GM19099 (cell line): ENCODE measurements around the gene AJAP1.

Experiments
- POLR2A ChIP-seq: IDR thresholded peaks from 3 replicates; pipeline ENCODE4 v1.6.1; 2011; ENCODE audit warnings: low read depth; ENCODE audit not compliant: insufficient read length; ENCODE audit errors: extremely low read depth

Gene AJAP1

DNA sequence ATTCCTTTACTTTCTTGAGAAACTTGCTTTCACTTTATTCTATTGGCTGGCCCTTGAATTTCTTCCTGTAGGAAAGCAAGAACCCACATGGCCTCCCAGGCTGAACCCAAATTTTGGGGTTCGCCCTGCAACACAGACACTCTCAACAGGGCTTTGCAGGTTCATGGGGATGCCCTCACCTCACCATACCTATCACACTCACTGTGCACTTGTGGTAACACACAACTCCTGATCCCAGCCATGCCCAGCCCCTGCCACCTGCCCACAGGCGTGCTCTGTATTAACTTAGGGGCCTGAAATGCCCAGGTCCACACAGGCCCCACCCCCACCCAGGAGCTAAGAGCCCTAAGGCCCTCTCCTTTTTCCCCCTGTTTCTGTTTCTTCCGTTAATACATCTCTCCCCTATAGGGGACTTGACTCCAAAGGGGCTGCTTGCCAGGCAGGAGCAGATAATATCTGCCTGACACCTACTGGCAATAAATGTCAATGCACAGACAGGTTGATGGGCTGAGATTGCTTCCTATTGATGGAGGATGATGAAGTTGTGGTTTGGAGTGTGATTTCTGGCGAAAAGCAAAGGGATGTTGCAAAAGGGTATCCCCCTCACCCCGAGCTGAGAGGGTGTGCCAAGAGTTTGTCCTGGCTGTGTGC is 171.5 kb downstream of the AJAP1 start:
- TF ChIP-seq POLR2A: no peak

GRCh38 chr1:4830707-4831106 is 176.3 kb downstream of the AJAP1 start:
- TF ChIP-seq POLR2A: no peak

DNA sequence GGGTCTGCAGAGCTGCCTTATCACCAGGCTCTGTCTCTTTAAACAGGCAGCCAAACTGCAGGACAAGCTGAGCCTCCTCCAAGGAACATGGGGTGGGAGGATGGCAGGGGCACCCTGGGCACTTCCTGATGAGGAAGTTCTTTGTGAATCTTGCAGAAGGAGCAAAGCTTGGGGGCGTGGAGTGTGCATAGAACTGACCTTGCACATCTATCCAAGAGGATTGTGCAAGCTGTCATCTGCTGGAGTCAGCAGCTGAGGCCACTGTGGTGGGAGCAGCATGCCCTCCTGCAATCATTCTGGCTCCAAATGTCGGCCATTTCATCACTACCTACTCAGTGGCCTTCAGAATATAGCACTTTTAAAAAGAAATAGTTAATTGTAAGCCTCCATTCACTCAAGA is 182.2 kb downstream of the AJAP1 start:
- TF ChIP-seq POLR2A: no peak

GRCh38 chr1:4837031-4837600 is 182.7 kb downstream of the AJAP1 start:
- no peak for TF ChIP-seq POLR2A

DNA sequence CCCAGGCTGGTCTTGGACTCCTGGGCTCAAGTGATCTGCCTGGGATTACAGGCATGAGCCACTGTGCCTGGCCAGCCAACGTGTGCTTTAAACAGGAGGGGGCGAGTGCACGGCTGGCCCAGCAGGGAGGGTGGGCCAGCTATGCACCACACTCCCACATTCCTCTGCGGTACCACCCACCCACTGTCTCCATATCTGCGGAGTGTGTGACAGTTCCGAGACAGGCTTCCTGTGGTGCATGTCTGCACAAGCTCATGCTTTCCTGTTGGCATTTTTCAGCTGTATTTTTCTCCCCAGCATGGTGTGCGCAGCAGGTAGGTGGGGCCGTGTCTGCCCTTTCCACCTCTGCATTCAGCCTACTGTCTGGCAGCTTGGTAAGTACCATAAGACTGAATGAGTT is 183.3 kb downstream of the AJAP1 start:
- no peak for TF ChIP-seq POLR2A

DNA sequence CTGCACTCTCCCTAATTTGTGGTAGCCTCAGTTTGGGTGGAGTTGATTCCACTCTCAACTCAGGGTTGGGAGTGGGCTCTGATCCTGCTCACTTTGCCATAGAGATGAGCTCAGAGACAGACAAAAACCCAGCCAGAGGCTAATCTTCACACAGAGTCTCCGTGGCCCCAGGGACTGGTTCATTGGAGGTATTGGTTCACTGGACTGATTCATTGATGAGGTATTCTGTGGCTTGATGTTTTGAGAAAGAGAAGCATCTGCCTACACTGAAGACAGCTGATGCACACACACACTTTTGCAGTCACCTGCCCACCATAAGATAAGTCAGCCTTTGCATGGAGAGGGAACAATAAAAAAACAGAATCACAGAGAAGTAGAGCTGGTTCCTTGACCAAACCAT is 183.8 kb downstream of the AJAP1 start:
- no peak for TF ChIP-seq POLR2A
